ENCODE results near the gene SHLD1. TPM values are rescaled to one million over a fixed set of nuclear protein-coding genes. Genes with fewer than 3 reads are reported as not detected.

SHLD1 gene
- total and polyA plus RNA-seq, 2 experiments from 2014 or later = 2.6 to 6.7 TPM

DNA sequence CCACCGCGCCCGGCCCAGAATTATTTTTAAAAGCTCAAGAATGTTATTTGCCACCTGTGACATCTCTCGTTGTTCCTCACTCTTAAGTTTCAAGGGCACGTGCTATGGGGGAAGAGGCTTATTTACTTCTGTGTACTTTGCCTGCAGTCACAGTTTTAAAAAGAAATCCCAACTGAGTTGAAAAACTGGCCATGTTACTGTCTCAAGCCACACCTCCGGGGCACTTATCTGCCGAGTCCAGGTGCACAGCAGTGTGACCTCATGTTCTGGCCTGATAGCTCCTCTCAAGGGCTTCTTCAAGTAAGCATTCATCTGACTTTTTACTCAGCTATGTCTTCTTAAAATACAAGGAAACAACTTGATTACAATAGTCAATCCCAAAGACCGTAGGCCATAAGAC lies 34.5 kb downstream of the SHLD1 start:
- H3K9me2 ChIP-seq (ENCODE audit: insufficient read depth) = no peaks in the 10 kb centered on the region
- in situ Hi-C loops (cut with MboI) = loop anchor here (10.0 kb wide), 1 partner anchor 220 kb away; no protein-coding TSS in a partner anchor
- no peak for TF ChIP-seq EZH2 (IDR thresholded peaks at IDR 0.05; ENCODE audit: insufficient read depth, poor library complexity, severe bottlenecking)
- no peak for TF ChIP-seq EZH2phosphoT487 (IDR thresholded peaks at IDR 0.05; ENCODE audit: insufficient read depth, low read depth)
- DNase-seq = no peak
- no peaks in the 10 kb centered on the region for H3K36me3 ChIP-seq (ENCODE audit: low read depth)
- no peak overlapping the region for H3K4me2 ChIP-seq (ENCODE audit: unreplicated experiment)
- H2AFZ ChIP-seq = no peak overlapping the region
- no peak overlapping the region for H3K4me3 ChIP-seq
- no peaks in the 10 kb centered on the region for H3K79me2 ChIP-seq (ENCODE audit: insufficient read depth)
- H4K20me1 ChIP-seq (ENCODE audit: insufficient read depth) = no peaks in the 10 kb centered on the region
- peaks cover 14% of the 10 kb centered on the region for H3K4me1 ChIP-seq (ENCODE audit: insufficient read depth)
- no peak overlapping the region for H3K27ac ChIP-seq
- H3K27me3 ChIP-seq (replicated peaks; ENCODE audit: insufficient read depth) = no peaks in the 10 kb centered on the region
- no peaks in the 10 kb centered on the region for H3K9me3 ChIP-seq (ENCODE audit: low read depth)
- no peaks in the 10 kb centered on the region for H3F3A ChIP-seq (ENCODE audit: insufficient read depth)
- WGBS, 2 experiments (ENCODE audit: low coverage in 1 of 2, low lambda C conversion rate in 2 of 2, missing lambda C conversion rate in 2 of 2) = 96 to 98% methylated on average over 8 of the region's 8 CpGs
- no peak overlapping the region for H3K9ac ChIP-seq

DNA sequence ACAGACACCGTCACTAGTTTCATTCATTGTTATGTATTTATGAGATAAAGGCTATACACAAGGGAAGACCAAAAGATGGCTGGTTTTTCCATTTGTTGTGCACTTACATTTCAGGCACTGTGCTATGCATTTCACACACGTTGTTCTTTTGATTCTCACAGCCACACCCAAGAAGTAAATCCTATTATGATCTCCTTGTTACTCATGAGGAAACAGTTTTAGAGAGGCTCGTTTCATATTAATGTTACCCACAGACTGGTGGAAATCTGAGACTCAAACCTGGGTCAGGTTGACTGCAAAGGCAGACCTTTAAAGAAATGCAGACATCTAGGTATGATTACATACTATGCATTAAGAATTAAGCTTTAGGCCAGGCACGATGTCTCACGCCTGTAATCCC lies 34.9 kb downstream of the SHLD1 start:
- H3K4me3 ChIP-seq = no peak overlapping the region
- no peak overlapping the region for H3K27ac ChIP-seq
- H2AFZ ChIP-seq = no peak overlapping the region
- no peaks in the 10 kb centered on the region for H4K20me1 ChIP-seq (ENCODE audit: insufficient read depth)
- TF ChIP-seq EZH2phosphoT487 (IDR thresholded peaks at IDR 0.05; ENCODE audit: insufficient read depth, low read depth) (no peak), EZH2 (IDR thresholded peaks at IDR 0.05; ENCODE audit: insufficient read depth, poor library complexity, severe bottlenecking) (no peak)
- in situ Hi-C loops (cut with MboI) = loop anchor here (10.0 kb wide), 1 partner anchor 220 kb away; no protein-coding TSS in a partner anchor
- H3K4me2 ChIP-seq (ENCODE audit: unreplicated experiment) = no peak overlapping the region
- 69 to 72% methylated on average over 5 of the region's 5 CpGs for WGBS, 2 experiments (ENCODE audit: low coverage in 1 of 2, low lambda C conversion rate in 2 of 2, missing lambda C conversion rate in 2 of 2)
- H3K79me2 ChIP-seq (ENCODE audit: insufficient read depth) = no peaks in the 10 kb centered on the region
- no peaks in the 10 kb centered on the region for H3F3A ChIP-seq (ENCODE audit: insufficient read depth)
- DNase-seq = no peak
- H3K4me1 ChIP-seq (ENCODE audit: insufficient read depth) = peaks cover 14% of the 10 kb centered on the region
- H3K9me2 ChIP-seq (ENCODE audit: insufficient read depth) = no peaks in the 10 kb centered on the region
- H3K9ac ChIP-seq = no peak overlapping the region
- H3K27me3 ChIP-seq (replicated peaks; ENCODE audit: insufficient read depth) = no peaks in the 10 kb centered on the region
- H3K9me3 ChIP-seq (ENCODE audit: low read depth) = no peaks in the 10 kb centered on the region
- no peaks in the 10 kb centered on the region for H3K36me3 ChIP-seq (ENCODE audit: low read depth)

DNA sequence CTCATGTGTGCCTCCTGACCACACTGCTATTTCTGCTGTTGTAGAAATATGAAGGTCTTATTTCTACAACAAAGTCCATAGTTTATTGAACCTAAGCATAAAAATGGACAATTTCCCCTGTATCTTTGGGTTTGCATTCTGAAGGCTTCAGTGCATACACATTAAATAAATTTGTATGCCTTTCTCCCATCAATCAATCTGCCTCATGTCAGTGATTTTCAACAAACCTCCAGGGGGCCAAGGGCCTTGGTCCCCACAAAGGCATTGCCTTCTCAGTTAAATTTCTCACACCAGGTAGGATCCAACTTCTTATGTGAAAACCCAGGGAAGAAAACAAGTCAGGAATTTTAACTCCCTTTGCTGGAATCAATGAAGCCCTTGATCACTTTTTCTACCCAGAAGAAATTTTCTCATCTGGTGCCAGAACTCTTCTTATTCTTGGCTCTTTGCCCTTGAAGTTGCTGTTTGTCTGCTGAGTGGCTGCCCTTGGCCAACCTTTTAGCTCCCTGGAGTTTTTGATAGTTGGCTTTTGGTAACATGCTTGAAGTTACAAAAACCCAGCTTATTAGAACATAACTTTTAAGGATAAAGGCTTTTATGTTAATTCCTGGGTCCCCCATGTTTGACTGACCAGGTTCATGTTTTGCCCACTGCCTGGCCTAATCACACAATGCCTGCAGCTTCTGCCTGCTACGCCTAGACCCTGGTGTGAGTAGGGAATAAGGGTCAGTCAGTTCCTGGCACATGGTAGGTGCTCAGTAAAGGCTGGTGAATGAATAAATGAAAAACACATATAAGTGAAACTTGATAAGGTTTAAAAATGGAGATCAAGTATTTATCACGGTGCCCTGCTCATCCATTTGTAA lies 37.0 kb downstream of the SHLD1 start:
- Histone ChIP-seq H3K9ac (peak overlapping the region; percentile 18; the same call in 1 of the 2 replicates), H3K27me3 (replicated peaks; ENCODE audit: insufficient read depth) (no peaks in the 10 kb centered on the region), H4K20me1 (ENCODE audit: insufficient read depth) (no peaks in the 10 kb centered on the region), H3K27ac (no peak overlapping the region), H3K9me3 (ENCODE audit: low read depth) (no peaks in the 10 kb centered on the region), H3F3A (ENCODE audit: insufficient read depth) (no peaks in the 10 kb centered on the region), H2AFZ (no peak overlapping the region), H3K79me2 (ENCODE audit: insufficient read depth) (no peaks in the 10 kb centered on the region), H3K4me2 (ENCODE audit: unreplicated experiment) (no peak overlapping the region), H3K4me1 (ENCODE audit: insufficient read depth) (peaks cover 14% of the 10 kb centered on the region), H3K4me3 (no peak overlapping the region), H3K36me3 (ENCODE audit: low read depth) (no peaks in the 10 kb centered on the region), H3K9me2 (ENCODE audit: insufficient read depth) (no peaks in the 10 kb centered on the region)
- WGBS, 2 experiments (ENCODE audit: low coverage in 1 of 2, low lambda C conversion rate in 2 of 2, missing lambda C conversion rate in 2 of 2) = 98 to 100% methylated on average over 2 of the region's 2 CpGs
- no peak for TF ChIP-seq EZH2phosphoT487 (IDR thresholded peaks at IDR 0.05; ENCODE audit: insufficient read depth, low read depth)
- no peak for TF ChIP-seq EZH2 (IDR thresholded peaks at IDR 0.05; ENCODE audit: insufficient read depth, poor library complexity, severe bottlenecking)
- peak; percentile 73 for DNase-seq
- in situ Hi-C loops (cut with MboI) = loop anchor here (10.0 kb wide), 1 partner anchor 222 kb away; no protein-coding TSS in a partner anchor

DNA sequence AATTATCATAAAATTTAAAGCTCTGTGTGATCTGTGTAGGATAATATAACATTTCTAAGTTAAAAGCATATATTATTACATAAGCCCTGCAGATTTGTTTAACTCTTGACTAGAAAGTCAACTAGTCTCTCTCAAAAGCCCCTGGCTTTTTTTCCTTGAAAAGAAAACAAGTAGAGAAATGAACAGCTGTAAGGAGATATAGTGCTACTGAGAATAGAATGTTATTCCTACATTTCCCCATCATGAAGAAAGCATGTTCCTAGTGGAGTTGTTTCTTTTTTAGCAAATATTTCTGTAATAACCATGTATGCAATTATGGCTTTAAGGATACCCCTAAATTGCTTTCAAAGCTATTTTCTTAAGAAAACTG lies 37.6 kb downstream of the SHLD1 start:
- Histone ChIP-seq H3K9ac (no peak overlapping the region; the same call in 1 of the 2 replicates), H3K4me2 (ENCODE audit: unreplicated experiment) (no peak overlapping the region), H3K4me1 (ENCODE audit: insufficient read depth) (peaks cover 14% of the 10 kb centered on the region), H2AFZ (no peak overlapping the region), H3K9me2 (ENCODE audit: insufficient read depth) (no peaks in the 10 kb centered on the region), H3K27me3 (replicated peaks; ENCODE audit: insufficient read depth) (no peaks in the 10 kb centered on the region), H3K9me3 (ENCODE audit: low read depth) (no peaks in the 10 kb centered on the region), H3K36me3 (ENCODE audit: low read depth) (no peaks in the 10 kb centered on the region), H4K20me1 (ENCODE audit: insufficient read depth) (no peaks in the 10 kb centered on the region), H3K79me2 (ENCODE audit: insufficient read depth) (no peaks in the 10 kb centered on the region), H3F3A (ENCODE audit: insufficient read depth) (no peaks in the 10 kb centered on the region), H3K4me3 (no peak overlapping the region), H3K27ac (no peak overlapping the region)
- no peak for DNase-seq
- in situ Hi-C loops (cut with MboI) = loop anchor here (10.0 kb wide), 1 partner anchor 223 kb away; no protein-coding TSS in a partner anchor
- TF ChIP-seq EZH2phosphoT487 (IDR thresholded peaks at IDR 0.05; ENCODE audit: insufficient read depth, low read depth) = no peak
- no peak for TF ChIP-seq EZH2 (IDR thresholded peaks at IDR 0.05; ENCODE audit: insufficient read depth, poor library complexity, severe bottlenecking)

All from GM23248 (cell line).